BE2C (cell line): ENCODE measurements around the gene GLI1.
"Not testable (repeated sequence)": the region's sequence is repeated elsewhere in the genome, so short reads cannot be mapped to it uniquely, and the experiment has no call there.

ENCODE experiments used
- DNase-seq: peaks from one replicate; pipeline ENCODE4 v3.0.0-alpha.2; 2020
- H3K27me3 ChIP-seq: fragments of 250-450 bp; sonication (Bioruptor Pico); 2 replicates; pipeline ENCODE4 v1.5.1; 2020; ENCODE audit warnings: mild to moderate bottlenecking
- H3K36me3 ChIP-seq: fragments of 250-450 bp; sonication (Bioruptor Pico); 2 replicates; pipeline ENCODE4 v1.5.1; 2020; ENCODE audit warnings: mild to moderate bottlenecking
- H3K4me1 ChIP-seq: fragments of 250-450 bp; sonication (Bioruptor Pico); 2 replicates; pipeline ENCODE4 v1.5.1; 2020
- H3K4me3 ChIP-seq: 2 replicates; pipeline ENCODE4 v1.5.1; 2011; ENCODE audit warnings: low read depth, low read length
- H3K9me3 ChIP-seq: fragments of 250-450 bp; sonication (Bioruptor Pico); 2 replicates; pipeline ENCODE4 v1.5.1; 2020
- CTCF ChIP-seq: IDR thresholded peaks from 2 replicates; pipeline ENCODE4 v1.5.1; 2012; ENCODE audit warnings: mild to moderate bottlenecking, low read depth, low read length

The GLI1 gene

DNA sequence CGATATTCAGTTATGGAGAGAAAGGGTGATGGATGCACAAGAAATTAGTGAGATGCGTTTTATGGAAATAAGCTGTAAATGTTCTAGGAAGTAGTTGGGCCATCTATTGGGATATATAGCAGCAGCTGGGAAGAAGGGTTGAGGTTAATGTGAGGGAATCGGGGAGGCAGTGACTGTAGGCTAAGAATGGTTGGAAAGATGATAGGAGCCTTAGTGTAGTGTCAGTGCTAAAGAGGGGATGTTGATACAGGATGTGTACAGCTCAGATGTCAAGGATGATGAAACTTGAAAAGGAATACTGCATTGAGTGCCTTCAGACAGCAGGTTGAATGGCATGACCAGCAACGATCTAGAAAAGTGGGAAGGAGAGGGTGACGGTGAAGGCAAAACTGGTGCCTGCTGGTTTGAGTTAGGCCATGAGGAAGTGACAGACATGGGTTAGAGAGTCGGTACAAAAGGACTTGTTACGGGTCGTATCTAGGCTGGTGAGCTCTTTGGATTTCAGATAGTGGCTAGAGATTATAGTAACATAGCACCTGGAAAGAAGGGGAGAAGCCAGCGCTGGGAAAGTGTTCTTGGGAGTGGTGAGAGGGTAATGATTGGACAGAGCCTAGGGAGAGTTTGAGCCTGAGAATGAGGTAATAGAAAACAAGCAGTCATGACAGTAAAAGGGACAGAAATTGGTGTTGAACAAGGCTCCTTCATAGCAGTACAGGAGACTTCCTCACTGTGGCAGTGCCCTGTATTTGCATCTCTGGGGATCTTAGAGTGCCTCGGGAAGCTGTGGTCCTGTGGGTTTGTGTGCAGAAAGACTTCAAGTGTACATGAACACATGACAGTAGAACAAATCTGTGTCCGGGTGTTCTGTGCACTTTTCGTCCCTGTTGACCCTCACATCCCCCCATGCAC lies 37.9 kb downstream of the GLI1 start:
- peaks cover 76% of the 10 kb centered on the region for H3K36me3 ChIP-seq
- H3K9me3 ChIP-seq = no peaks in the 10 kb centered on the region
- DNase-seq = no peak
- no peak overlapping the region for H3K4me3 ChIP-seq
- no peaks in the 10 kb centered on the region for H3K4me1 ChIP-seq
- H3K27me3 ChIP-seq = no peaks in the 10 kb centered on the region
- TF ChIP-seq CTCF = no peak

- no peak for DNase-seq
- Histone ChIP-seq H3K9me3 (no peaks in the 10 kb centered on the region), H3K27me3 (no peaks in the 10 kb centered on the region), H3K4me3 (no peak overlapping the region), H3K36me3 (peaks cover 76% of the 10 kb centered on the region), H3K4me1 (no peaks in the 10 kb centered on the region)
- no peak for TF ChIP-seq CTCF
Measured at GRCh38 chr12:57498132-57498502, 38.5 kb downstream of the GLI1 start.

DNA sequence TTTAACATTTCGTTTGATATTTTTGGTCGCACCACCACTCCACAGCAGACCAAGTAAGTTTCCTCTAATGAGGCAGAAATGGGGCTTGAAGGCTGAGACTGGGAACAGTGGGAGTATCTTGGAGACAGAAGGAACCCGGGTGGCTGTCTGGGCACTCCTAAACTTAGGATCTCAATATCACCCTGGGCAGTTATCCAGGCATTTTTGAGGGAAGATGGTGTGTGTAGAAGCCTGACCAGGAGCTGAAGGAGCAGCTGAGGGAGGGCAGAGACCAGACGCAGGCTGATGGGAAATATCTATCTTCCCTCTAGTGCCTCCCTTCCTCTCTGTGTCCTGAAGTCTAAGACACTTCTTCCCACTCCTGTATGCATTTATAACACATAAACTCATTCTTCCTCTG lies 39.0 kb downstream of the GLI1 start:
- Histone ChIP-seq H3K9me3 (no peaks in the 10 kb centered on the region), H3K4me1 (no peaks in the 10 kb centered on the region), H3K36me3 (peaks cover 80% of the 10 kb centered on the region), H3K27me3 (no peaks in the 10 kb centered on the region), H3K4me3 (no peak overlapping the region)
- TF ChIP-seq CTCF = no peak
- no peak for DNase-seq

DNA sequence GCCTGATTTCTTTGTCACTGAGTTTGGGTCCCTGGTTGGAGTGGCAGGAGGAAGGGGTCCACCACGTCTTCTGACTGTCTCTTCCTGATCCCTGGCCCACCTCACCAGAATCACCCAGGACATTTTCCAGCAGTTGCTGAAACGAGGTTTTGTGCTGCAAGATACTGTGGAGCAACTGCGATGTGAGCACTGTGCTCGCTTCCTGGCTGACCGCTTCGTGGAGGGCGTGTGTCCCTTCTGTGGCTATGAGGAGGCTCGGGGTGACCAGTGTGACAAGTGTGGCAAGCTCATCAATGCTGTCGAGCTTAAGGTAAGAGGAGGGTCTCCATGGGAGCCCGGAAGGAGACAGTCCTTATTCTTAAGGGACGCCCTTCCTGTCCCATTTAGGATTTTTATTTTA lies 40.6 kb downstream of the GLI1 start:
- H3K36me3 ChIP-seq = peaks cover 88% of the 10 kb centered on the region
- no peak for DNase-seq
- no peak overlapping the region for H3K4me3 ChIP-seq
- no peaks in the 10 kb centered on the region for H3K9me3 ChIP-seq
- no peaks in the 10 kb centered on the region for H3K4me1 ChIP-seq
- no peak for TF ChIP-seq CTCF
- no peaks in the 10 kb centered on the region for H3K27me3 ChIP-seq

- H3K4me3 ChIP-seq, DNase-seq, H3K27me3 ChIP-seq, H3K9me3 ChIP-seq, H3K4me1 ChIP-seq: not testable (repeated sequence)
- peaks cover 87% of the 10 kb centered on the region for H3K36me3 ChIP-seq
Measured at GRCh38 chr12:57502311-57502969, 42.9 kb downstream of the GLI1 start.

- H3K4me3 ChIP-seq, DNase-seq, H3K4me1 ChIP-seq, H3K9me3 ChIP-seq, H3K27me3 ChIP-seq: not testable (repeated sequence)
- H3K36me3 ChIP-seq = peaks cover 76% of the 10 kb centered on the region
Measured at GRCh38 chr12:57506541-57506940, 47.0 kb downstream of the GLI1 start.

DNA sequence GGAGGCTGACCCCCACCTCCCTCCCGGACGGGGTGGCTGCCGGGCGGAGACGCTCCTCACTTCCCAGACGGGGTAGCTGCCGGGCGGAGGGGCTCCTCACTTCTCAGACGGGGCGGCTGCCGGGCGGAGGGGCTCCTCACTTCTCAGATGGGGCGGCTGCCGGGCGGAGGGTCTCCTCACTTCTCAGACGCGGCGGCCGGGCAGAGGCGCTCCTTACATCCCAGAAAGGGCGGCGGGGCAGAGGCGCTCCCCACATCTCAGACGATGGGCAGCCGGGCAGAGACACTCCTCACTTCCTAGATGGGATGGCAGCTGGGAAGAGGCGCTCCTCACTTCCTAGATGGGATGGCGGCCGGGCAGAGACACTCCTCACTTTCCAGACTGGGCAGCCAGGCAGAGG lies 48.2 kb downstream of the GLI1 start:
- peaks cover 77% of the 10 kb centered on the region for H3K36me3 ChIP-seq
- H3K4me1 ChIP-seq, H3K9me3 ChIP-seq, H3K27me3 ChIP-seq, H3K4me3 ChIP-seq, DNase-seq: not testable (repeated sequence)
